ENCODE data around the gene RHBDF1.

RHBDF1 gene

DNA sequence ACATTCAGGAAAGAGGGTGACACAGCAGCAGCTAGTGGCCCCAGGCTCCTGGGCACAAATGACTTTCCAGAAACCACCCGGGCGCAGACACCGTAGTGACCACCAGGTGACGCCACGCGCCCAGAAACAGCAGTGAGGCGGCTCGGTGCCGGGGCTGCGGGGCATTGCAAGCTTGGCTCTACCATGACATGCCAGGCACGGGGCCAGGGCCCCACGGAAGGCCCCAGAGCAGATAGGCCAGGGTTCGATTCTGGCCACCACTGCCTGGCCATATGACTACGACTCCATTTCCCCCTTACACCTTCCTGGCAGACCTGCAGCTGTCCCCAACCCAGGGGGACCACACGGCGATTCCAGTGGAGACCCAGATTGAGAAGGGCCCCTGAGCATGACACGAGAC is 6.7 kb downstream of the RHBDF1 start:
- no peak for FAIRE-seq
- TF ChIP-seq, protein P1, sequence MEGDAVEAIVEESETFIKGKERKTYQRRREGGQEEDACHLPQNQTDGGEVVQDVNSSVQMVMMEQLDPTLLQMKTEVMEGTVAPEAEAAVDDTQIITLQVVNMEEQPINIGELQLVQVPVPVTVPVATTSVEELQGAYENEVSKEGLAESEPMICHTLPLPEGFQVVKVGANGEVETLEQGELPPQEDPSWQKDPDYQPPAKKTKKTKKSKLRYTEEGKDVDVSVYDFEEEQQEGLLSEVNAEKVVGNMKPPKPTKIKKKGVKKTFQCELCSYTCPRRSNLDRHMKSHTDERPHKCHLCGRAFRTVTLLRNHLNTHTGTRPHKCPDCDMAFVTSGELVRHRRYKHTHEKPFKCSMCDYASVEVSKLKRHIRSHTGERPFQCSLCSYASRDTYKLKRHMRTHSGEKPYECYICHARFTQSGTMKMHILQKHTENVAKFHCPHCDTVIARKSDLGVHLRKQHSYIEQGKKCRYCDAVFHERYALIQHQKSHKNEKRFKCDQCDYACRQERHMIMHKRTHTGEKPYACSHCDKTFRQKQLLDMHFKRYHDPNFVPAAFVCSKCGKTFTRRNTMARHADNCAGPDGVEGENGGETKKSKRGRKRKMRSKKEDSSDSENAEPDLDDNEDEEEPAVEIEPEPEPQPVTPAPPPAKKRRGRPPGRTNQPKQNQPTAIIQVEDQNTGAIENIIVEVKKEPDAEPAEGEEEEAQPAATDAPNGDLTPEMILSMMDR (IDR thresholded peaks at IDR 0.05; ENCODE audit: insufficient read depth, missing control alignments), result peak; percentile 92
- peak; percentile 97 for DNase-seq (ENCODE audit: insufficient read length, low spot score)

DNA sequence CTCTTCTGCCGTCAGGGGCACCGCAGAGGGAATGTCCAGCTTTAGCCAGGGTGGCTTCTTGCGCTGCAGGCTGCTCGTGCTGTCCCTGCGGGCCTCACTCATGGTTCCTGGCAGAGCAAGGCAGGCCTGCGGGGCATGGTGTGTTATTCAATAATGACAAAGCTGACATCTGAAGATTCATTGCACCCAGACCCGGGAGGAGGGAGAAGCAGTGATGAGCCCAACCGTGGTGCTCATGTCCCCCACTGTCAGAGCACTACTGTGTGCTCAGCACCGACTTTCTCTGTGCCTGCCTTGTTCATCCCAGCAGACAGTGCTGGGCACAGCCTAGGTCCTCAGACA is 7.5 kb downstream of the RHBDF1 start:
- DNase-seq (ENCODE audit: insufficient read length, low spot score) (no peak), FAIRE-seq (no peak)
- TF ChIP-seq, protein P1 (IDR thresholded peaks at IDR 0.05; ENCODE audit: insufficient read depth, missing control alignments), result no peak

DNA sequence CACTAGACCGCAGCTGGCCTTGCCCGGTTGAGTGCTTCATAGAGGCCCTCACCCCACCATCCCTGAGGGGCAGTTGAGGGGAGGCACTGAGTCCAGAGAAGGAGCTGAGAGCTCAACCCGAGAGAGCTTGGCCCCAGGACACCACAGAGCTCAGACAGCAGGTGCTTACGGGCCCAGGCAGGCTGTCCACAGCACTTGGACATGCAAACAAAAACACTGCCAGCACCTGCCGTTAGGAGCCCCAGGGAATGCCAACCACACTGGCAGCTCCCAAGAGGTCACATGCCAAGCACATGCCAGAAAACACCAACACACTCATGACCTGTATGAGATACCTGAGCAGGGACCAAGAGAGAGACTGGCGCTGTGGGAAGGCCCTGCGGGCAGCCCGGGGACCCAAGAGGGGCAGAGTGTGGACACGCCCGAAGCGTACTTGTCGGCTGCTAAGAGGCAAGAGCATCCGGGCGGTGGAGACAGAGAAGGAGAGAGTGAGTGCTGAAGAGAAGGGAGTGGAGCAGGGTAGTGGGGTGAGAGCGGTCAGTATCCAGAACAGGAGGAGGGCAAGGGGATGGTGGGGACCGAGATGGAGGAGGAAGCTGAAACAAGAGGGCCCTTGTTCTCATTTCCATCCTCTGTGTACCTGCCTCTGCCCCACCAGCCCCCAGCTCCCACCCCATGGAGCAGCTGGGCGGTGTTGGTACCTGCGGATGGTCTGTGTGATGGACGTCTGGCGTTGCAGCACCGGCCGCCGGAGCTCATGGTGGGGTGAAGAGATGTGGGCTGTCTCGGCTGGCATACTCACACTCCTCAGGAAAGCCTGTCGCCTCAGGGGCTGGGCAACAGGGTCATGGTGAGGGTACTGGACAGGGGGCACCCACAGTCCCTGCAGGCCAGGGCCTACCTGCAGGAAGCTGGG is 8.2 kb downstream of the RHBDF1 start:
- no peak for FAIRE-seq

DNA sequence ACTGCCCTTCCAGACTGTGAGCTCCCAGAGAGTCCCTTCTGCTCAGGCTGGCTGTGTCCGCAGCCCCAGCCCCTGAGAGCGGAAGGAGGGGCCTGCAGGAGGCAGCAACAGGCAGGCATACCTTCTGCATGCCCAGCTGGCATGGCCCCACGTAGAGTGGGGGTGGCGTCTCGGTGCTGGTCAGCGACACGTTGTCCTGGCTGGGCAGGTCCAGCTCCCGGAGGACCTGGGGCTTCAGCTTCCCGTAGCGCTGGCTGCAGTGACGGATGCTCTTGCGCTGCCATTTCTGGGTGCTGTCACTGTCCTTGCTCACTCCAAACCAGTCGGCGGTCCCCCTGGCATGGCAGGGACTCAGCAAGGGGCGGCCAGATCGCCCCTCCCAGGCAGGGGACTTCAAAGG is 9.0 kb downstream of the RHBDF1 start:
- DNase-seq (ENCODE audit: insufficient read length, low spot score) (no peak), FAIRE-seq (no peak)
- TF ChIP-seq, protein P1 (IDR thresholded peaks at IDR 0.05; ENCODE audit: insufficient read depth, missing control alignments), result no peak

More for the DNA sequence above, 8.2 kb downstream of the RHBDF1 start:
- TF ChIP-seq, protein P1 (IDR thresholded peaks at IDR 0.05; ENCODE audit: insufficient read depth, missing control alignments), result no peak
- DNase-seq (ENCODE audit: insufficient read length, low spot score), result no peak

DNA sequence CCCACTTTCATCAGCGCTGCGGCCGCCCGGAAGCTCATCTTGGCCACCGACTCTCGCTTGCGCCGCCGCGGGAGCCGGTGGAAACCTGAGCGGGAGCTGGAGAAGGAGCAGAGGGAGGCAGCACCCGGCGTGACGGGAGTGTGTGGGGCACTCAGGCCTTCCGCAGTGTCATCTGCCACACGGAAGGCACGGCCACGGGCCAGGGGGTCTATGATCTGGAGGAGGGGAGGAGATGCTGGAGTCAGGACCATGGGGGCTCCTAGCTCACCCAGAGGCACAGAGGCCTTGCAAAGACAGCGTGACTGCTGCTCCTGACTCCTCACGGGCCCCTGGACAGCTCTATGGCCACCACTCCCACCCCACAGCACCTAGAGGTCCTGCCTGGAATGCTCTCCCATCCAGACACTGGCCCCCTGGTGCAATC is 9.5 kb downstream of the RHBDF1 start:
- TF ChIP-seq, protein P1 (IDR thresholded peaks at IDR 0.05; ENCODE audit: insufficient read depth, missing control alignments), result no peak
- DNase-seq (ENCODE audit: insufficient read length, low spot score) (no peak), FAIRE-seq (no peak)

DNA sequence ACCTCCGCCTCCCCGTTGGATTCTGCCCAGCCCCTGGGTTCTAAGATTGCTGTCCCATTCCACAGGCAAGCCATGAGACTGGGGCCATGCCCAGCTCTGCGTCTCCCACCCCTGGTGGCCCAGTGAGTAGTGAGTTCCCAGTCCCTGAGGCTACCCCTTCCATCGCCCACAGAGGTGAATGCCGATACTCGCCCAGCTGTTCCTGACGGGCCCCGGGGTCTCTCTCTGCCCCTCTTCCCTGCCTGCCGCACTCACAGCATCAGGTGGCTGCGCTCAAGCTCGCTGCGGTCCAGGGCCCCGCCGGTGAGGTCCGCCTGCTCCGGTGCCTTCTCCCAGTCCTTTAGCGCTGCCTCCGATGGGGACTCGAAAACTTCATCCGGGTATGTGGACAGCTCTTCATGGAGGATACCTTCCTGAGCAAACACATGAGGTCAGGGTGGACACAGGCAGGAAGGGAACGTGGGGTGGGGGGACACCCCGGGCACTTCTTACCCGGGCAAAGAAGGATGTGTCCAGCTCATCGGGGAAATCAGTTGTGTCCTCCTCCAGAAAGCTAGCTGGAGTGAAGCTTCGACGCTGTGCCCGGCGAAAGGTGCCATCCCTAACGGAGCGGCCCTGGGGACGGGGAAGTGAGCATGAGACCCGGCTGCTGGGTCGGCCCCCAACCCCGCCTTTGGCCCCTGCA is 10.0 kb downstream of the RHBDF1 start:
- TF ChIP-seq, protein P1 (IDR thresholded peaks at IDR 0.05; ENCODE audit: insufficient read depth, missing control alignments), result no peak
- DNase-seq (ENCODE audit: insufficient read length, low spot score) (no peak), FAIRE-seq (no peak)

DNA sequence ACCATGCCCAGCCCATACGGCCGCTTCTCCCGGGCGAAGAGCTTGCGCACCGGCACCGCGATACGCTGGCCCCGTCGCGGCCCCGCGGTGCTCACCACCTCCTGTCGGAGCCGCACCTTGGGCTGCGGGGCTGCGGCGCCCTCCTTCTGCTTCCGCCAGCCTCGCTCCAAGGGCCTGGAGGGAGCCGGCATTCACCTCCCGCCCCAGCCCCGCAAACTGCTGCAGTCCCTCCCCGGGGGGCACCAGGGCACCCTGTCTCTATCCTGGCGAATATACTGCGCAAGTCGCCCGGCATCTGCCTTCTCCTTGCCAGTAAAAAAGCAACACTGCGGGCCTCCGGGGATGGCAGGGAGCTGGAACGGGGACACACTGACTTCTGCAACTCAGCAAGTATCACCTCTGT is 10.6 kb downstream of the RHBDF1 start:
- no peak for FAIRE-seq
- TF ChIP-seq, protein P1 (IDR thresholded peaks at IDR 0.05; ENCODE audit: insufficient read depth, missing control alignments), result no peak
- DNase-seq (ENCODE audit: insufficient read length, low spot score), result no peak

Measured in D721Med (cell line).